CD4-positive, alpha-beta T cell (primary cell): Measurements from ENCODE around the gene AQP7. TPM values are rescaled to one million over a fixed set of nuclear protein-coding genes. Genes with fewer than 3 reads are reported as not detected.
"Not testable (repeated sequence)": the region's sequence is repeated elsewhere in the genome, so short reads cannot be mapped to it uniquely, and the experiment has no call there.

Experiments used
- ATAC-seq: fragments of 200-7000 bp; cut with Tn5 transposase; one replicate; pipeline ENCODE4 v1.10.0; 2022; ENCODE audit warnings: mild to moderate bottlenecking; ENCODE audit not compliant: poor library complexity
- CTCF ChIA-PET: fragments of 350-600 bp; sonication (Branson Sonifier 250); formaldehyde crosslinking; loops from one replicate; lab custom pipeline; 2021; ENCODE audit warnings: antibody characterized with exemption, inconsistent platforms; lab: Charles Lee
- POLR2A ChIA-PET: fragments of 350-600 bp; sonication (Branson Sonifier 250); formaldehyde crosslinking; loops from one replicate; lab custom pipeline; 2021; ENCODE audit warnings: antibody characterized with exemption, inconsistent platforms; lab: Charles Lee
- DNase-seq, 14 experiments: peaks; one replicate each; pipeline ENCODE4 v3.0.0-alpha.2; 2013 to 2020; ENCODE audit warnings: mixed read lengths in 2 of 14
- H3K27ac ChIP-seq, 2 donors: one replicate each; pipeline versions ENCODE4 v1.5.1 to v1.7.0; 2013; ENCODE audit warnings: low read length in 2 of 2, low read depth in 1 of 2, mild to moderate bottlenecking in 1 of 2
- H3K27me3 ChIP-seq, 2 experiments: 1 replicate in 1 of 2; 2 replicates in 1 of 2; pipeline versions ENCODE4 v1.6.1 to v1.7.0; 2013; ENCODE audit warnings: low read length in 2 of 2, control low read depth in 1 of 2, mild to moderate bottlenecking in 1 of 2, moderate library complexity in 1 of 2; ENCODE audit not compliant: insufficient read depth in 2 of 2, control insufficient read depth in 1 of 2
- H3K36me3 ChIP-seq: one replicate; pipeline ENCODE4 v1.6.1; 2013; ENCODE audit warnings: low read length, control low read depth; ENCODE audit not compliant: insufficient read depth
- H3K4me1 ChIP-seq: one replicate; pipeline ENCODE4 v1.6.1; 2013; ENCODE audit warnings: low read length, control low read depth; ENCODE audit not compliant: insufficient read depth
- H3K4me3 ChIP-seq: one replicate; pipeline ENCODE4 v1.5.1; 2013; ENCODE audit warnings: mild to moderate bottlenecking, low read length, moderate library complexity
- H3K9me3 ChIP-seq, 2 experiments: 1 replicate in 1 of 2; 2 replicates in 1 of 2; pipeline versions ENCODE4 v1.6.1 to v1.7.0; 2013; ENCODE audit warnings: low read length in 2 of 2, mild to moderate bottlenecking in 2 of 2, control low read depth in 1 of 2, moderate library complexity in 1 of 2; ENCODE audit not compliant: control insufficient read depth in 1 of 2, insufficient read depth in 1 of 2
- H3K27ac Mint-ChIP-seq: one replicate; pipeline ENCODE4 v1.8.0; 2020; ENCODE audit warnings: mixed read lengths
- H3K27me3 Mint-ChIP-seq: one replicate; pipeline ENCODE4 v1.8.0; 2021; ENCODE audit warnings: mixed read lengths
- H3K36me3 Mint-ChIP-seq: one replicate; pipeline ENCODE4 v1.8.0; 2021; ENCODE audit warnings: low read depth, mixed read lengths
- H3K4me1 Mint-ChIP-seq: one replicate; pipeline ENCODE4 v1.8.0; 2021; ENCODE audit warnings: low read depth, mixed read lengths
- H3K4me3 Mint-ChIP-seq: one replicate; pipeline ENCODE4 v1.8.0; 2020; ENCODE audit warnings: mild to moderate bottlenecking, mixed read lengths
- H3K9me3 Mint-ChIP-seq: one replicate; pipeline ENCODE4 v1.8.0; 2020; ENCODE audit warnings: mixed read lengths
- CTCF ChIP-seq: fragments of 200-600 bp; IDR thresholded peaks from one replicate; pipeline ENCODE4 v1.8.0; 2022; ENCODE audit warnings: antibody characterized with exemption, mild to moderate bottlenecking
- intact Hi-C, 2 experiments: fragments of 100-400 bp; cut with DNase I in 1 of 2; cut with micrococcal nuclease in 1 of 2; formaldehyde crosslinking; loops; one replicate each; pipeline versions ENCODE4 v1.15.1 to v1.9.0; 2023 to 2025; cut with DNase I, micrococcal nuclease
- total RNA-seq, 174 experiments: library from RNA in 2 of 174; stranded (reverse) in 2 of 174; gene quantifications; one replicate each; pipeline ENCODE4 v1.2.3 and lab custom pipeline; 2021 to 2026

The AQP7 gene
- total RNA-seq, 2 experiments from 2014 or later: 0.25 to 0.27 TPM

- CTCF ChIA-PET: interaction anchor here (0.9 to 3.4 kb wide), 10 partner anchors 10 to 113 kb away, joined by 3 to 36 read pairs (median 4); partner anchors contain the start of genes AQP3 and NOL6
- POLR2A ChIA-PET: interaction anchor here (0.9 to 3.4 kb wide), 7 partner anchors 11 to 69 kb away, joined by 3 to 24 read pairs (median 6); partner anchors contain the start of genes AQP3 and NOL6
- peak overlapping the region; percentile 45 for H3K27ac Mint-ChIP-seq
These were observed 1.8 kb upstream of the AQP7 start for GRCh38 chr9:33403941-33404787.

GRCh38 chr9:33401809-33402208 is 559 bp downstream of the AQP7 start:
- H3K36me3 Mint-ChIP-seq, CTCF ChIA-PET, H3K27ac Mint-ChIP-seq, H3K36me3 ChIP-seq, H3K27me3 ChIP-seq, H3K9me3 ChIP-seq, POLR2A ChIA-PET, H3K27ac ChIP-seq, ATAC-seq, H3K4me3 Mint-ChIP-seq, H3K4me3 ChIP-seq, H3K4me1 Mint-ChIP-seq, H3K27me3 Mint-ChIP-seq, H3K9me3 Mint-ChIP-seq, DNase-seq: not testable (repeated sequence)
- intact Hi-C loops: loop anchor here (2.0 to 5.0 kb wide), 3 partner anchors 73 to 220 kb away; no protein-coding TSS in a partner anchor
- H3K4me1 ChIP-seq: peaks cover 14% of the 10 kb centered on the region

More at GRCh38 chr9:33403941-33404787, 1.8 kb upstream of the AQP7 start:
- ATAC-seq: no peak
- Mint-ChIP-seq H3K4me3 (no peak overlapping the region), H3K36me3 (no peaks in the 10 kb centered on the region), H3K9me3 (no peaks in the 10 kb centered on the region), H3K27me3 (no peaks in the 10 kb centered on the region), H3K4me1 (peaks cover 6% of the 10 kb centered on the region)
- Histone ChIP-seq H3K36me3 (no peaks in the 10 kb centered on the region), H3K27ac (no peak overlapping the region), H3K9me3 (no peaks in the 10 kb centered on the region), H3K4me1 (peaks cover 14% of the 10 kb centered on the region), H3K27me3 (no peaks in the 10 kb centered on the region), H3K4me3 (no peak overlapping the region)
- intact Hi-C loops: loop anchor here (1.0 to 5.0 kb wide), 5 partner anchors 11 to 218 kb away; no protein-coding TSS in a partner anchor
- TF ChIP-seq CTCF: no peak
- no peak for DNase-seq

GRCh38 chr9:33399047-33399446 is 3.3 kb downstream of the AQP7 start:
- CTCF ChIA-PET, H3K36me3 Mint-ChIP-seq, H3K4me3 Mint-ChIP-seq, H3K9me3 Mint-ChIP-seq, H3K4me1 Mint-ChIP-seq, intact Hi-C loops, ATAC-seq, DNase-seq, H3K27ac Mint-ChIP-seq, H3K4me3 ChIP-seq, POLR2A ChIA-PET, H3K27ac ChIP-seq, H3K36me3 ChIP-seq, H3K4me1 ChIP-seq, H3K27me3 ChIP-seq, H3K27me3 Mint-ChIP-seq, H3K9me3 ChIP-seq: not testable (repeated sequence)

- H3K36me3 ChIP-seq, H3K9me3 Mint-ChIP-seq, intact Hi-C loops, H3K27ac ChIP-seq, H3K4me3 ChIP-seq, H3K27me3 ChIP-seq, POLR2A ChIA-PET, H3K4me1 Mint-ChIP-seq, H3K36me3 Mint-ChIP-seq, H3K4me3 Mint-ChIP-seq, CTCF ChIA-PET, H3K4me1 ChIP-seq, DNase-seq, H3K27ac Mint-ChIP-seq, H3K27me3 Mint-ChIP-seq, ATAC-seq, H3K9me3 ChIP-seq: not testable (repeated sequence)
These were observed 4.6 kb downstream of the AQP7 start for GRCh38 chr9:33397801-33398200.

- H3K27me3 ChIP-seq, intact Hi-C loops, CTCF ChIA-PET, H3K4me1 Mint-ChIP-seq, H3K27me3 Mint-ChIP-seq, H3K36me3 ChIP-seq, DNase-seq, H3K4me1 ChIP-seq, H3K9me3 ChIP-seq, POLR2A ChIA-PET, H3K36me3 Mint-ChIP-seq, H3K27ac Mint-ChIP-seq, ATAC-seq, H3K9me3 Mint-ChIP-seq, H3K4me3 ChIP-seq, H3K27ac ChIP-seq, H3K4me3 Mint-ChIP-seq: not testable (repeated sequence)
These were observed 7.0 kb downstream of the AQP7 start for GRCh38 chr9:33395159-33395879.

GRCh38 chr9:33393986-33394385 is 8.4 kb downstream of the AQP7 start:
- H3K9me3 ChIP-seq, H3K4me3 ChIP-seq, DNase-seq, H3K4me1 ChIP-seq, H3K27me3 ChIP-seq, H3K36me3 ChIP-seq, H3K9me3 Mint-ChIP-seq, intact Hi-C loops, H3K36me3 Mint-ChIP-seq, H3K4me3 Mint-ChIP-seq, H3K27ac ChIP-seq, ATAC-seq, CTCF ChIA-PET, H3K4me1 Mint-ChIP-seq, H3K27ac Mint-ChIP-seq, POLR2A ChIA-PET, H3K27me3 Mint-ChIP-seq: not testable (repeated sequence)
